K562 (cell line): ENCODE measurements around the gene LRP10. TPM values are rescaled to one million over a fixed set of nuclear protein-coding genes. Genes with fewer than 3 reads are reported as not detected.

Experiments used
- ATAC-seq: fragments of 200-7000 bp; cut with Tn5 transposase; 3 replicates; pipeline ENCODE4 v1.9.1; 2020; ENCODE audit warnings: moderate library complexity
- BruUV-seq: library from RNA; stranded (reverse); fragments of 400-500 nt; replicated peaks from 2 replicates; lab custom pipeline; 2021; lab: Mats Ljungman, UMichigan
- CTCF ChIA-PET: fragments of 300-600 bp; formaldehyde crosslinking; extraction: SDS; loops from one replicate; lab custom pipeline; 2021; ENCODE audit warnings: low intra/inter-chr PET ratio; lab: Yijun Ruan, JAX
- POLR2A ChIA-PET: fragments of 300-600, 350-650 bp; sonication (Branson Sonifier 250); formaldehyde crosslinking; extraction: SDS; loops from one replicate; lab custom pipeline; 2021; ENCODE audit warnings: antibody characterized with exemption, inconsistent platforms; lab: Yijun Ruan, JAX
- DNase-seq, 4 experiments: peaks; one replicate each; pipeline versions ENCODE4 v3.0.0 to v3.0.0-alpha.2; 2011 to 2018; ENCODE audit warnings: low spot score in 3 of 4, mixed read lengths in 3 of 4; ENCODE audit errors: extremely low read depth in 1 of 4
- FAIRE-seq: peaks from 2 replicates; lab custom pipeline; 2011; peaks lifted over from hg19 to GRCh38; lab: Jason Lieb, UNC
- H2AFZ ChIP-seq: 2 replicates; pipeline ENCODE4 v1.6.0; 2011; ENCODE audit warnings: low read depth, low read length, control low read depth, inconsistent platforms
- H3K27ac ChIP-seq: fragments of 200-600 bp; 3 replicates; pipeline ENCODE4 v1.8.0; 2011; ENCODE audit warnings: low read depth, mild to moderate bottlenecking, control low read depth, inconsistent platforms, low read length, moderate library complexity, mixed read lengths; ENCODE audit errors: extremely low read depth
- H3K27me3 ChIP-seq, 2 experiments: fragments of 300-600 bp in 1 of 2; 2 replicates in 1 of 2; 3 replicates in 1 of 2; pipeline versions ENCODE4 v1.6.0 to v1.8.0; 2011; ENCODE audit warnings: inconsistent platforms in 2 of 2, low read length in 2 of 2, mild to moderate bottlenecking in 1 of 2, mixed read lengths in 1 of 2, moderate library complexity in 1 of 2; ENCODE audit not compliant: control insufficient read depth in 2 of 2, insufficient read depth in 2 of 2
- H3K36me3 ChIP-seq: fragments of 300-600 bp; 3 replicates; pipeline ENCODE4 v1.8.0; 2011; ENCODE audit warnings: mild to moderate bottlenecking, low read length, inconsistent platforms; ENCODE audit not compliant: control insufficient read depth, insufficient read depth
- H3K4me1 ChIP-seq, 2 experiments: fragments of 200-600 bp in 1 of 2; replicated peaks in 1 of 2; 2 replicates in 1 of 2; 3 replicates in 1 of 2; pipeline versions ENCODE4 v1.5.1 to v1.8.0; 2011; ENCODE audit warnings: inconsistent platforms in 2 of 2, low read length in 2 of 2, mild to moderate bottlenecking in 1 of 2, mixed read lengths in 1 of 2, moderate library complexity in 1 of 2; ENCODE audit not compliant: control insufficient read depth in 2 of 2, insufficient read depth in 2 of 2
- H3K4me2 ChIP-seq: 2 replicates; pipeline ENCODE4 v1.6.1; 2011; ENCODE audit warnings: low read length, control low read depth, inconsistent platforms, mixed read lengths; ENCODE audit not compliant: insufficient read depth
- H3K4me3 ChIP-seq: fragments of 200-600 bp; sonication (generic), shearing (Covaris generic); 2 replicates; pipeline ENCODE4 v1.5.1; 2016; ENCODE audit warnings: control low read depth, inconsistent platforms
- H3K79me2 ChIP-seq: fragments of 200-600 bp; 3 replicates; pipeline ENCODE4 v1.8.0; 2011; ENCODE audit warnings: low read length, inconsistent platforms; ENCODE audit not compliant: control insufficient read depth, insufficient read depth
- H3K9ac ChIP-seq, 2 experiments: 2 replicates each; pipeline versions ENCODE4 v1.6.0 to v1.6.1; 2011; ENCODE audit warnings: low read depth in 2 of 2, low read length in 2 of 2, control low read depth in 1 of 2, inconsistent platforms in 1 of 2, mild to moderate bottlenecking in 1 of 2, mixed read lengths in 1 of 2; ENCODE audit not compliant: insufficient read depth in 1 of 2
- H3K9me1 ChIP-seq: one replicate; pipeline ENCODE4 v1.6.0; 2011; ENCODE audit warnings: inconsistent platforms, mild to moderate bottlenecking, low read length, moderate library complexity; ENCODE audit not compliant: control insufficient read depth, insufficient read depth
- H3K9me3 ChIP-seq: replicated peaks from 2 replicates; pipeline ENCODE4 v1.5.1; 2011; ENCODE audit warnings: low read depth, low read length, inconsistent platforms; ENCODE audit not compliant: control insufficient read depth, insufficient read depth
- H4K20me1 ChIP-seq: replicated peaks from 2 replicates; pipeline ENCODE4 v1.6.1; 2011; ENCODE audit warnings: low read length, inconsistent platforms, mixed read lengths; ENCODE audit not compliant: control insufficient read depth, insufficient read depth
- ETV6 ChIP-seq, 3 experiments: fragments of 150-350 bp in 1 of 3; sonication (generic) in 1 of 3; formaldehyde crosslinking in 1 of 3; IDR thresholded peaks; 2 replicates each; pipeline versions ENCODE4 v1.6.1 to v1.8.0; 2014 to 2022; ENCODE audit warnings: borderline replicate concordance in 2 of 3, low read depth in 2 of 3, antibody characterized with exemption in 1 of 3, low read length in 1 of 3, mild to moderate bottlenecking in 1 of 3, missing genetic modification reagents in 1 of 3
- EZH2 ChIP-seq: IDR thresholded peaks from 2 replicates; pipeline ENCODE4 v1.6.1; 2012; ENCODE audit warnings: low read depth, mild to moderate bottlenecking, inconsistent platforms, low read length, borderline replicate concordance
- FUS ChIP-seq: fragments of 200-400 bp; formaldehyde crosslinking; optimal IDR thresholded peaks from 2 replicates; pipeline ENCODE3; 2017; ENCODE audit warnings: low read depth, low read length
- HDAC2 ChIP-seq: fragments of 450-650 bp; IDR thresholded peaks from 2 replicates; pipeline ENCODE4 v1.6.1; 2016; ENCODE audit warnings: mild to moderate bottlenecking
- JUND ChIP-seq, 2 experiments: IDR thresholded peaks; 2 replicates in 1 of 2; 3 replicates in 1 of 2; pipeline ENCODE4 v1.6.1; 2011; ENCODE audit warnings: borderline replicate concordance in 2 of 2, low read depth in 2 of 2, low read length in 2 of 2, improper control_type of control experiment in 1 of 2, missing biosample characterization in 1 of 2, missing genetic modification characterization in 1 of 2, missing genetic modification reagents in 1 of 2
- MYC ChIP-seq, 2 experiments: fragments of 250-450 bp in 1 of 2; sonication (Bioruptor Pico) in 1 of 2; IDR thresholded peaks; 2 replicates each; pipeline versions ENCODE4 v1.5.1 to v1.6.1; 2012 to 2021; ENCODE audit warnings: low read depth in 2 of 2, borderline replicate concordance in 1 of 2, improper control_type of control experiment in 1 of 2, low read length in 1 of 2, mild to moderate bottlenecking in 1 of 2, moderate library complexity in 1 of 2
- ZNF121 ChIP-seq: sonication (generic); formaldehyde crosslinking; conservative IDR thresholded peaks from 2 replicates; pipeline ENCODE4 v1.8.0; 2022; ENCODE audit warnings: missing genetic modification reagents
- ZNF354B ChIP-seq: fragments of 250-450 bp; sonication (Bioruptor Pico); IDR thresholded peaks from 2 replicates; pipeline ENCODE4 v1.4.0; 2020
- WGBS: fragments of 100-300 bp; shearing (Covaris generic); methylation state at CpG from one replicate; pipeline ENCODE4 v1.1.6; 2016; ENCODE audit warnings: low coverage, mixed read lengths; ENCODE audit not compliant: insufficient coverage; ENCODE audit errors: missing lambda C conversion rate; 5-methylcytosine and 5-hydroxymethylcytosine counted together
- in situ Hi-C: fragments of 300-500 bp; cut with MboI; formaldehyde crosslinking; loops from 4 replicates; pipeline ENCODE4 v1.15.0; 2018; ENCODE audit warnings: inconsistent platforms, mixed read lengths
- intact Hi-C: fragments of 100-400 bp; cut with micrococcal nuclease; formaldehyde crosslinking; loops from 2 replicates; pipeline ENCODE4 v1.14.2; 2022
- polyA plus RNA-seq, 8 experiments: library from polyadenylated mRNA; depleted of rRNA in 4 of 8; stranded (reverse) in 5 of 8; unstranded in 3 of 8; fragments of >200 nt; fragmentation: Nextera tagmentation in 2 of 8; fragmentation: Illumina TruSeq in 1 of 8; extraction: Ambion mirVana in 2 of 8; extraction: Trizol in 1 of 8; gene quantifications; 2 replicates each; pipeline versions ENCODE4 v1.2.1 to v1.2.3, GENCODE V29; 2011 to 2014; ENCODE audit warnings: inconsistent platforms in 1 of 8, missing spikeins in 1 of 8
- total RNA-seq, 7 experiments: library from RNA; depleted of rRNA in 6 of 7; stranded (reverse); fragments of >200 nt in 6 of 7; fragmentation: Illumina TruSeq in 2 of 7; extraction: Trizol in 2 of 7; gene quantifications; 2 replicates each; pipeline versions ENCODE4 v1.2.1 to v1.2.3, GENCODE V29; 2011 to 2021; ENCODE audit warnings: low replicate concordance in 1 of 7
- TF ChIP-seq, protein P1 (sequence below): fragments of 450-650 bp; IDR thresholded peaks from 2 replicates; pipeline ENCODE4 v1.6.1; 2017; ENCODE audit warnings: antibody characterized with exemption

LRP10 gene
- total and polyA plus RNA-seq, 9 of the 15 experiments (the other 6 are each of a cell fraction or from before 2014, with no cell fraction given) = 1.3 to 45.5 (median 10.9) TPM

- H3K9me1 ChIP-seq = no peaks in the 10 kb centered on the region
- peaks cover 2% of the 10 kb centered on the region; the same call in 1 of the 3 replicates for H3K79me2 ChIP-seq
- ATAC-seq (no peak), FAIRE-seq (no peak), DNase-seq (no peak)
- no peak overlapping the region for H2AFZ ChIP-seq
- intact Hi-C loops (no loop called here), in situ Hi-C loops (no loop called here)
- ChIA-PET POLR2A (interaction anchor here (0.7 to 1.0 kb wide), 2 partner anchors 27 to 37 kb away, joined by 3 read pairs; no protein-coding TSS in a partner anchor), CTCF (interaction anchor here (0.6 to 0.8 kb wide), 2 partner anchors 49 to 89 kb away, joined by 3 to 5 read pairs; no protein-coding TSS in a partner anchor)
- no peak overlapping the region for H3K4me2 ChIP-seq
- no peaks in the 10 kb centered on the region for H3K36me3 ChIP-seq
- H3K27me3 ChIP-seq = no peaks in the 10 kb centered on the region
- no TSS peak for BruUV-seq
- whole genome bisulfite sequencing = 87% methylated on average over 5 of the region's 5 CpGs
- H4K20me1 ChIP-seq = no peaks in the 10 kb centered on the region
- H3K9ac ChIP-seq = no peak overlapping the region
- peak; percentile 82 for TF ChIP-seq ZNF121 (CRISPR knock-in tag)
- TF ChIP-seq ZNF354B (CRISPR knock-in tag) = no peak
- TF ChIP-seq, all 486 proteins: peak for 1
- Histone ChIP-seq H3K9me3 (no peaks in the 10 kb centered on the region), H3K4me3 (no peak overlapping the region), H3K4me1 (peaks cover 18 to 22% of the 10 kb centered on the region in 2 experiments), H3K27ac (no peak overlapping the region)
Measured at GRCh38 chr14:22866874-22867273, 4.7 kb upstream of the LRP10 start.

- ChIA-PET POLR2A (interaction anchor here (0.7 to 5.1 kb wide), 12 partner anchors 9 to 419 kb away, joined by 3 to 60 read pairs (median 3); partner anchors contain the start of genes OXA1L, RBM23 and REM2), CTCF (interaction anchor here (0.9 kb wide), 1 partner anchor 48 kb away, joined by 5 read pairs; no protein-coding TSS in a partner anchor)
- peak overlapping the region; percentile 95 for H3K4me2 ChIP-seq
- peak overlapping the region; percentile 97 for H2AFZ ChIP-seq
- peaks cover 20% of the 10 kb centered on the region; the same call in 2 of the 3 replicates for H3K36me3 ChIP-seq
- H4K20me1 ChIP-seq = no peaks in the 10 kb centered on the region
- H3K4me3 ChIP-seq = peak overlapping the region; percentile 87
- peaks cover 13 to 26% of the 10 kb centered on the region in 2 experiments for H3K4me1 ChIP-seq
- ATAC-seq (peak; percentile 42), FAIRE-seq (no peak), DNase-seq (no peak)
- no TSS peak for BruUV-seq
- in situ Hi-C loops = no loop called here
- intact Hi-C loops = loop anchor here (1.0 to 5.0 kb wide), 3 partner anchors 16 to 49 kb away; partner anchors contain the start of gene RBM23
- H3K9me1 ChIP-seq = no peaks in the 10 kb centered on the region
- 0% methylated on average over 1 of the region's 1 CpG for WGBS
- no peaks in the 10 kb centered on the region for H3K9me3 ChIP-seq
- no peaks in the 10 kb centered on the region for H3K27me3 ChIP-seq
- peak overlapping the region; percentile 98 for H3K27ac ChIP-seq
- H3K9ac ChIP-seq = peak overlapping the region in 1 of 2 experiments; percentile 87; a peak in 3 of 4 replicates
- peaks cover 15% of the 10 kb centered on the region for H3K79me2 ChIP-seq
- TF ChIP-seq JUND (IDR thresholded peaks at IDR 0.05; ENCODE audit: borderline replicate concordance, low read depth, low read length) (no peak), JUND (tag; IDR thresholded peaks at IDR 0.05; ENCODE audit: borderline replicate concordance, low read depth, low read length) (no peak), HDAC2 (0 out of 2 replicates have a peak, but pooled peaks have one; percentile 76), ETV6 (IDR thresholded peaks at IDR 0.05; ENCODE audit: borderline replicate concordance in 1 of 2, low read depth in 2 of 2, low read length in 1 of 2) (peak in 1 of 2 experiments; percentile 74; a peak in 1 of 4 replicates), ETV6 (CRISPR knock-in tag; IDR thresholded peaks at IDR 0.05; ENCODE audit: borderline replicate concordance) (no peak), FUS (no peak), MYC (IDR thresholded peaks at IDR 0.05; ENCODE audit: low read depth, low read length) (0 out of 2 replicates have a peak, but pooled peaks have one; percentile 1), MYC (CRISPR knock-in tag; IDR thresholded peaks at IDR 0.05; ENCODE audit: borderline replicate concordance, low read depth) (no peak), EZH2 (no peak)
- TF ChIP-seq, protein P1, sequence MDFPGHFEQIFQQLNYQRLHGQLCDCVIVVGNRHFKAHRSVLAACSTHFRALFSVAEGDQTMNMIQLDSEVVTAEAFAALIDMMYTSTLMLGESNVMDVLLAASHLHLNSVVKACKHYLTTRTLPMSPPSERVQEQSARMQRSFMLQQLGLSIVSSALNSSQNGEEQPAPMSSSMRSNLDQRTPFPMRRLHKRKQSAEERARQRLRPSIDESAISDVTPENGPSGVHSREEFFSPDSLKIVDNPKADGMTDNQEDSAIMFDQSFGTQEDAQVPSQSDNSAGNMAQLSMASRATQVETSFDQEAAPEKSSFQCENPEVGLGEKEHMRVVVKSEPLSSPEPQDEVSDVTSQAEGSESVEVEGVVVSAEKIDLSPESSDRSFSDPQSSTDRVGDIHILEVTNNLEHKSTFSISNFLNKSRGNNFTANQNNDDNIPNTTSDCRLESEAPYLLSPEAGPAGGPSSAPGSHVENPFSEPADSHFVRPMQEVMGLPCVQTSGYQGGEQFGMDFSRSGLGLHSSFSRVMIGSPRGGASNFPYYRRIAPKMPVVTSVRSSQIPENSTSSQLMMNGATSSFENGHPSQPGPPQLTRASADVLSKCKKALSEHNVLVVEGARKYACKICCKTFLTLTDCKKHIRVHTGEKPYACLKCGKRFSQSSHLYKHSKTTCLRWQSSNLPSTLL = no peak
Measured at GRCh38 chr14:22870811-22871223, 723 bp upstream of the LRP10 start.
